ENCODE results near the gene TEX29. TPM values are rescaled to one million over a fixed set of nuclear protein-coding genes. Genes with fewer than 3 reads are reported as not detected.

Gene TEX29
- total RNA-seq, 1 experiment from 2014 or later, result 0.45 TPM

- no peak for DNase-seq (ENCODE audit: low spot score)
- H3K9me3 ChIP-seq (ENCODE audit: low read depth, low read length, poor library complexity, severe bottlenecking), result no peaks in the 10 kb centered on the region
- POLR2A ChIA-PET (ENCODE audit: low non-redundant PET), result no interaction called here
- no peak overlapping the region for H3K27ac ChIP-seq (ENCODE audit: low read depth, low read length, poor library complexity, severe bottlenecking)
- CTCF ChIA-PET, result no interaction called here
- no peaks in the 10 kb centered on the region for H3K4me1 ChIP-seq (ENCODE audit: insufficient read depth, low read length, poor library complexity, severe bottlenecking)
- no TSS peak for BruUV-seq (replicated peaks)
- TF ChIP-seq CTCF (conservative IDR thresholded peaks at IDR 0.05; ENCODE audit: low read depth, low read length), result no peak
- TF ChIP-seq EZH2 (IDR thresholded peaks at IDR 0.05; ENCODE audit: borderline replicate concordance, low read depth, low read length, poor library complexity, severe bottlenecking), result no peak
- no peak overlapping the region for H3K4me3 ChIP-seq (ENCODE audit: low read depth, low read length, poor library complexity, severe bottlenecking)
- H3K36me3 ChIP-seq (ENCODE audit: insufficient read depth, low read length, poor library complexity, severe bottlenecking), result no peaks in the 10 kb centered on the region
- no peaks in the 10 kb centered on the region for H3K27me3 ChIP-seq (replicated peaks; ENCODE audit: insufficient read depth, low read depth, low read length, poor library complexity)
- intact Hi-C loops (cut with micrococcal nuclease; ENCODE audit: unreplicated experiment), result no loop called here
Measured at GRCh38 chr13:111337741-111338140, 17.3 kb downstream of the TEX29 start.

GRCh38 chr13:111338841-111339240 is 18.4 kb downstream of the TEX29 start:
- no peak overlapping the region for H3K4me3 ChIP-seq (ENCODE audit: low read depth, low read length, poor library complexity, severe bottlenecking)
- H3K4me1 ChIP-seq (ENCODE audit: insufficient read depth, low read length, poor library complexity, severe bottlenecking), result no peaks in the 10 kb centered on the region
- no peak overlapping the region for H3K27ac ChIP-seq (ENCODE audit: low read depth, low read length, poor library complexity, severe bottlenecking)
- H3K36me3 ChIP-seq (ENCODE audit: insufficient read depth, low read length, poor library complexity, severe bottlenecking), result no peaks in the 10 kb centered on the region
- H3K9me3 ChIP-seq (ENCODE audit: low read depth, low read length, poor library complexity, severe bottlenecking), result no peaks in the 10 kb centered on the region
- no peak for TF ChIP-seq CTCF (conservative IDR thresholded peaks at IDR 0.05; ENCODE audit: low read depth, low read length)
- no peak for TF ChIP-seq EZH2 (IDR thresholded peaks at IDR 0.05; ENCODE audit: borderline replicate concordance, low read depth, low read length, poor library complexity, severe bottlenecking)
- no peak for DNase-seq (ENCODE audit: low spot score)
- ChIA-PET POLR2A (ENCODE audit: low non-redundant PET) (no interaction called here), CTCF (no interaction called here)
- no peaks in the 10 kb centered on the region for H3K27me3 ChIP-seq (replicated peaks; ENCODE audit: insufficient read depth, low read depth, low read length, poor library complexity)
- no TSS peak for BruUV-seq (replicated peaks)
- intact Hi-C loops (cut with micrococcal nuclease; ENCODE audit: unreplicated experiment), result no loop called here

GRCh38 chr13:111339366-111340143 is 19.1 kb downstream of the TEX29 start:
- POLR2A ChIA-PET (ENCODE audit: low non-redundant PET), result no interaction called here
- BruUV-seq (replicated peaks), result no TSS peak
- no peak overlapping the region for H3K4me3 ChIP-seq (ENCODE audit: low read depth, low read length, poor library complexity, severe bottlenecking)
- no peaks in the 10 kb centered on the region for H3K27me3 ChIP-seq (replicated peaks; ENCODE audit: insufficient read depth, low read depth, low read length, poor library complexity)
- intact Hi-C loops (cut with micrococcal nuclease; ENCODE audit: unreplicated experiment), result no loop called here
- no peak for DNase-seq (ENCODE audit: low spot score)
- TF ChIP-seq EZH2 (IDR thresholded peaks at IDR 0.05; ENCODE audit: borderline replicate concordance, low read depth, low read length, poor library complexity, severe bottlenecking), result no peak
- no peak for TF ChIP-seq CTCF (conservative IDR thresholded peaks at IDR 0.05; ENCODE audit: low read depth, low read length)
- H3K4me1 ChIP-seq (ENCODE audit: insufficient read depth, low read length, poor library complexity, severe bottlenecking), result no peaks in the 10 kb centered on the region
- H3K36me3 ChIP-seq (ENCODE audit: insufficient read depth, low read length, poor library complexity, severe bottlenecking), result no peaks in the 10 kb centered on the region
- CTCF ChIA-PET, result no interaction called here
- H3K9me3 ChIP-seq (ENCODE audit: low read depth, low read length, poor library complexity, severe bottlenecking), result no peaks in the 10 kb centered on the region
- no peak overlapping the region for H3K27ac ChIP-seq (ENCODE audit: low read depth, low read length, poor library complexity, severe bottlenecking)
